A549 (cell line): ENCODE data around the gene RABGAP1L. TPM values are rescaled to one million over a fixed set of nuclear protein-coding genes. Genes with fewer than 3 reads are reported as not detected.
"Not testable (repeated sequence)": the region's sequence is repeated elsewhere in the genome, so short reads cannot be mapped to it uniquely, and the experiment has no call there.

ENCODE experiments used
- ATAC-seq, 2 experiments: fragments of 200-7000 bp in 1 of 2; fragments of >200 bp in 1 of 2; cut with Nextera tagmentation in 1 of 2; cut with Tn5 transposase in 1 of 2; 3 replicates each; pipeline versions ENCODE4 v1.8.0 to v1.9.1; 2018 to 2020; ENCODE audit warnings: mild to moderate bottlenecking in 1 of 2, moderate library complexity in 1 of 2
- CTCF ChIA-PET: fragments of 300-600 bp; sonication (Branson Sonifier 250); formaldehyde crosslinking; extraction: SDS; loops from one replicate; lab custom pipeline; 2021; ENCODE audit warnings: antibody characterized with exemption, inconsistent platforms; lab: Yijun Ruan, JAX
- POLR2A ChIA-PET: fragments of 350-600 bp; formaldehyde crosslinking; extraction: SDS; loops from one replicate; lab custom pipeline; 2021; ENCODE audit warnings: antibody characterized with exemption, inconsistent platforms; lab: Yijun Ruan, JAX
- DNase-seq, 2 experiments: peaks; one replicate each; pipeline versions ENCODE4 v3.0.0 to v3.0.0-alpha.2; 2011 to 2016; ENCODE audit warnings: low read depth in 1 of 2, low spot score in 1 of 2
- FAIRE-seq: peaks from 2 replicates; lab custom pipeline; 2011; peaks lifted over from hg19 to GRCh38; lab: Jason Lieb, UNC
- H3K27ac ChIP-seq, 2 experiments: fragments of >200 bp; sonication (Bioruptor Twin); formaldehyde crosslinking; 3 replicates each; pipeline ENCODE4 v1.5.1; 2016 to 2017
- H3K4me1 ChIP-seq: fragments of >200 bp; sonication (Bioruptor Twin); formaldehyde crosslinking; 3 replicates; pipeline ENCODE4 v1.6.1; 2016
- H3K4me2 ChIP-seq: fragments of >200 bp; sonication (Bioruptor Twin); formaldehyde crosslinking; 3 replicates; pipeline ENCODE4 v1.6.1; 2016
- H3K4me3 ChIP-seq: fragments of >200 bp; sonication (Bioruptor Twin); formaldehyde crosslinking; 3 replicates; pipeline ENCODE4 v1.5.1; 2016
- H3K9me3 ChIP-seq: fragments of >200 bp; sonication (Bioruptor Twin); formaldehyde crosslinking; 3 replicates; pipeline ENCODE4 v1.6.1; 2016
- HES2 ChIP-seq: fragments of >200 bp; sonication (Bioruptor Twin); formaldehyde crosslinking; IDR thresholded peaks from 2 replicates; pipeline ENCODE4 v1.6.1; 2016
- PHF8 ChIP-seq: fragments of 200-600 bp; sonication (generic); IDR thresholded peaks from 2 replicates; pipeline ENCODE4 v1.6.1; 2016; ENCODE audit warnings: low read depth, mild to moderate bottlenecking, antibody characterized with exemption, moderate library complexity, borderline replicate concordance
- REST ChIP-seq: fragments of 200-600 bp; sonication (generic); IDR thresholded peaks from 2 replicates; pipeline ENCODE4 v1.6.1; 2016; ENCODE audit warnings: antibody characterized with exemption, mild to moderate bottlenecking, moderate library complexity
- WGBS: methylation state at CpG from one replicate; pipeline ENCODE4 v1.1.6; 2017; ENCODE audit errors: missing lambda C conversion rate; 5-methylcytosine and 5-hydroxymethylcytosine counted together
- polyA plus RNA-seq, 4 experiments: library from polyadenylated mRNA; depleted of rRNA in 3 of 4; stranded (reverse); fragments of >200 nt; fragmentation: RNase III in 1 of 4; extraction: RNeasy Plus Mini Kit Qiagen cat#74134 plus additional on column Dnase treatment in 1 of 4; gene quantifications; 2 replicates in 3 of 4; 3 replicates in 1 of 4; pipeline ENCODE4 v1.2.3, GENCODE V29; 2011 to 2017
- small RNA-seq, 6 experiments: library from RNA; depleted of rRNA; stranded (forward); fragments of <200 nt; gene quantifications; one replicate each; pipeline ENCODE3, GENCODE V24; 2012
- TF ChIP-seq, protein P1 (sequence below): fragments of 250-450 bp; sonication (Bioruptor Pico); IDR thresholded peaks from 2 replicates; pipeline ENCODE4 v1.5.0; 2020; ENCODE audit warnings: low read depth, mild to moderate bottlenecking, moderate library complexity

The RABGAP1L gene
- polyA plus RNA-seq, 2 of the 4 experiments (the other 2 are of a cell fraction): 8.2 to 18.6 TPM

DNA sequence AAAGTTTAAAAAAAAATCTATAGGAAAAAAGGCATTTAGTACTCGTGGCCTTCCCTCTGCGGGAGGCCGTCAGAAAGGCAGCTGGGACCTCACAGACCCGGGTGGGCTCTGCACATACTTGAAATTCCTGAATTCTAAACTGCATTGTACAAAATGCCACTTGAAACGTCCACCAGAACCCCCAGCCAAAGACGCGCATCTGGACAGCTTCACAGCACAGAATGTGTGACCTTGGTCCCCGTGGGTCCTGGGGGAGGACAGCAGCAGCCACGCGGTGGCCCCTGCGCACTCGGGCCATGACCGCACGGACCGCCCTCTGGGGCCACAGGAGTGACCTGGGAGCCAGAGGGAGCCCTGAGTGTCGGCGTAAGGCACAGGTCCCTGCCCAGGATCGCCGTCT is 884.5 kb downstream of the RABGAP1L start:
- Histone ChIP-seq H3K4me2 (no peak overlapping the region), H3K9me3 (no peaks in the 10 kb centered on the region), H3K4me3 (no peak overlapping the region), H3K27ac (no peak overlapping the region), H3K4me1 (no peaks in the 10 kb centered on the region)
- ATAC-seq: no peak
- no peak for FAIRE-seq
- DNase-seq: no peak
- CTCF ChIA-PET: interaction anchor here (1.2 kb wide), 1 partner anchor 14 kb away, joined by 3 read pairs; no protein-coding TSS in a partner anchor
- WGBS: 52% methylated on average over 13 of the region's 19 CpGs
- TF ChIP-seq, protein P1, sequence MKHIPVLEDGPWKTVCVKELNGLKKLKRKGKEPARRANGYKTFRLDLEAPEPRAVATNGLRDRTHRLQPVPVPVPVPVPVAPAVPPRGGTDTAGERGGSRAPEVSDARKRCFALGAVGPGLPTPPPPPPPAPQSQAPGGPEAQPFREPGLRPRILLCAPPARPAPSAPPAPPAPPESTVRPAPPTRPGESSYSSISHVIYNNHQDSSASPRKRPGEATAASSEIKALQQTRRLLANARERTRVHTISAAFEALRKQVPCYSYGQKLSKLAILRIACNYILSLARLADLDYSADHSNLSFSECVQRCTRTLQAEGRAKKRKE (CRISPR knock-in tag): no peak
- TF ChIP-seq PHF8 (no peak), REST (no peak), HES2 (no peak)
- POLR2A ChIA-PET: no interaction called here

DNA sequence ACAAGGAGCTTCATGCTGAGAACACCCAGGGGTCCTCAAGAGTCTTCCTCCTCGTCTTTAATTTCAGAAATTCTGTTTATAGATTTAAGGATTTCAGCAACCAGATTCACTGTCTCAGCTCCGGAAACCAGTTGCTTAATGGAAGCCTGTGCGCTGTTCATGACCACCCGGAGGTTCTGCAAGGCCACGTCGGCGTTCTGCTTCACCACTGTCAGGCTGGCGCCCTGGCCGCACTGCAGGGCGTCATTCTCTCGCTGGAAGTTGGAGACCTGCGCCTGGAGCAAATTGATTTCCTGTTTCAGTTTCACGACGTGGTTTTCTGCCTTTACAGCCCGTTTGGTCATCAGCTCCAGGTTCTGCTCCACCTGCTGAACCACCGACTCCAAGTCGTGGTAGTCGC is 885.3 kb downstream of the RABGAP1L start:
- DNase-seq, H3K9me3 ChIP-seq, FAIRE-seq, ATAC-seq, H3K4me3 ChIP-seq, H3K27ac ChIP-seq, H3K4me1 ChIP-seq, POLR2A ChIA-PET, H3K4me2 ChIP-seq: not testable (repeated sequence)
- CTCF ChIA-PET: interaction anchor here (1.1 to 1.2 kb wide), 2 partner anchors 9 to 15 kb away, joined by 3 to 4 read pairs; no protein-coding TSS in a partner anchor
- 61% methylated on average over 18 of the region's 18 CpGs for WGBS

Small RNA genes within 50 kb of the gene (small RNA-seq; reads per million reads assigned to genes)
- gene BANF1P4: 0 reads per million in 6 experiments
- 0 reads per million in 6 experiments for gene RF00019
- 0 reads per million in 6 experiments for gene RNU6-307P

Other genes starting within 250 kb of the RABGAP1L start
- gene SERPINC1, start 242.2 kb upstream of the RABGAP1L start, polyA plus RNA-seq (2011; rRNA removed): 0.13 and 0.15 TPM in 2 replicates
- gene SERPINC1, start 242.2 kb upstream of the RABGAP1L start, polyA plus RNA-seq (2017; fragmentation: RNase III; extraction: RNeasy Plus Mini Kit Qiagen cat#74134 plus additional on column Dnase treatment): 0.05 to 0.13 TPM (median 0.05 TPM) in 3 replicates
- 12.7 and 17.3 TPM in 2 replicates for gene RC3H1, start 137.2 kb upstream of the RABGAP1L start, polyA plus RNA-seq (2011; rRNA removed)
- 4.0 TPM in 3 replicates for gene RC3H1, start 137.2 kb upstream of the RABGAP1L start, polyA plus RNA-seq (2017; fragmentation: RNase III; extraction: RNeasy Plus Mini Kit Qiagen cat#74134 plus additional on column Dnase treatment)